K562 (cell line): ENCODE data around the gene CAPZB. TPM values are rescaled to one million over a fixed set of nuclear protein-coding genes. Genes with fewer than 3 reads are reported as not detected.

Source experiments
- ATAC-seq: fragments of 200-7000 bp; cut with Tn5 transposase; 3 replicates; pipeline ENCODE4 v1.9.1; 2020; ENCODE audit warnings: moderate library complexity
- BruUV-seq: library from RNA; stranded (reverse); fragments of 400-500 nt; replicated peaks from 2 replicates; lab custom pipeline; 2021; lab: Mats Ljungman, UMichigan
- CTCF ChIA-PET: fragments of 300-600 bp; formaldehyde crosslinking; extraction: SDS; loops from one replicate; lab custom pipeline; 2021; ENCODE audit warnings: low intra/inter-chr PET ratio; lab: Yijun Ruan, JAX
- POLR2A ChIA-PET: fragments of 300-600, 350-650 bp; sonication (Branson Sonifier 250); formaldehyde crosslinking; extraction: SDS; loops from one replicate; lab custom pipeline; 2021; ENCODE audit warnings: antibody characterized with exemption, inconsistent platforms; lab: Yijun Ruan, JAX
- DNase-seq, 4 experiments: peaks; one replicate each; pipeline versions ENCODE4 v3.0.0 to v3.0.0-alpha.2; 2011 to 2018; ENCODE audit warnings: low spot score in 3 of 4, mixed read lengths in 3 of 4; ENCODE audit errors: extremely low read depth in 1 of 4
- FAIRE-seq: peaks from 2 replicates; lab custom pipeline; 2011; peaks lifted over from hg19 to GRCh38; lab: Jason Lieb, UNC
- H2AFZ ChIP-seq: 2 replicates; pipeline ENCODE4 v1.6.0; 2011; ENCODE audit warnings: low read depth, low read length, control low read depth, inconsistent platforms
- H3K27ac ChIP-seq: fragments of 200-600 bp; 3 replicates; pipeline ENCODE4 v1.8.0; 2011; ENCODE audit warnings: low read depth, mild to moderate bottlenecking, control low read depth, inconsistent platforms, low read length, moderate library complexity, mixed read lengths; ENCODE audit errors: extremely low read depth
- H3K27me3 ChIP-seq, 2 experiments: fragments of 300-600 bp in 1 of 2; 2 replicates in 1 of 2; 3 replicates in 1 of 2; pipeline versions ENCODE4 v1.6.0 to v1.8.0; 2011; ENCODE audit warnings: inconsistent platforms in 2 of 2, low read length in 2 of 2, mild to moderate bottlenecking in 1 of 2, mixed read lengths in 1 of 2, moderate library complexity in 1 of 2; ENCODE audit not compliant: control insufficient read depth in 2 of 2, insufficient read depth in 2 of 2
- H3K36me3 ChIP-seq: fragments of 300-600 bp; 3 replicates; pipeline ENCODE4 v1.8.0; 2011; ENCODE audit warnings: mild to moderate bottlenecking, low read length, inconsistent platforms; ENCODE audit not compliant: control insufficient read depth, insufficient read depth
- H3K4me1 ChIP-seq, 2 experiments: fragments of 200-600 bp in 1 of 2; replicated peaks in 1 of 2; 2 replicates in 1 of 2; 3 replicates in 1 of 2; pipeline versions ENCODE4 v1.5.1 to v1.8.0; 2011; ENCODE audit warnings: inconsistent platforms in 2 of 2, low read length in 2 of 2, mild to moderate bottlenecking in 1 of 2, mixed read lengths in 1 of 2, moderate library complexity in 1 of 2; ENCODE audit not compliant: control insufficient read depth in 2 of 2, insufficient read depth in 2 of 2
- H3K4me2 ChIP-seq: 2 replicates; pipeline ENCODE4 v1.6.1; 2011; ENCODE audit warnings: low read length, control low read depth, inconsistent platforms, mixed read lengths; ENCODE audit not compliant: insufficient read depth
- H3K4me3 ChIP-seq: fragments of 200-600 bp; sonication (generic), shearing (Covaris generic); 2 replicates; pipeline ENCODE4 v1.5.1; 2016; ENCODE audit warnings: control low read depth, inconsistent platforms
- H3K79me2 ChIP-seq: fragments of 200-600 bp; 3 replicates; pipeline ENCODE4 v1.8.0; 2011; ENCODE audit warnings: low read length, inconsistent platforms; ENCODE audit not compliant: control insufficient read depth, insufficient read depth
- H3K9ac ChIP-seq, 2 experiments: 2 replicates each; pipeline versions ENCODE4 v1.6.0 to v1.6.1; 2011; ENCODE audit warnings: low read depth in 2 of 2, low read length in 2 of 2, control low read depth in 1 of 2, inconsistent platforms in 1 of 2, mild to moderate bottlenecking in 1 of 2, mixed read lengths in 1 of 2; ENCODE audit not compliant: insufficient read depth in 1 of 2
- H3K9me1 ChIP-seq: one replicate; pipeline ENCODE4 v1.6.0; 2011; ENCODE audit warnings: inconsistent platforms, mild to moderate bottlenecking, low read length, moderate library complexity; ENCODE audit not compliant: control insufficient read depth, insufficient read depth
- H3K9me3 ChIP-seq: replicated peaks from 2 replicates; pipeline ENCODE4 v1.5.1; 2011; ENCODE audit warnings: low read depth, low read length, inconsistent platforms; ENCODE audit not compliant: control insufficient read depth, insufficient read depth
- H4K20me1 ChIP-seq: replicated peaks from 2 replicates; pipeline ENCODE4 v1.6.1; 2011; ENCODE audit warnings: low read length, inconsistent platforms, mixed read lengths; ENCODE audit not compliant: control insufficient read depth, insufficient read depth
- NFE2 ChIP-seq: IDR thresholded peaks from 2 replicates; pipeline ENCODE4 v1.6.1; 2014; ENCODE audit warnings: antibody characterized with exemption, low read depth
- RBM17 ChIP-seq: fragments of 200-400 bp; formaldehyde crosslinking; IDR thresholded peaks from 2 replicates; pipeline ENCODE4 v1.6.1; 2017; ENCODE audit warnings: low read depth, mild to moderate bottlenecking, low read length, borderline replicate concordance
- WGBS: fragments of 100-300 bp; shearing (Covaris generic); methylation state at CpG from one replicate; pipeline ENCODE4 v1.1.6; 2016; ENCODE audit warnings: low coverage, mixed read lengths; ENCODE audit not compliant: insufficient coverage; ENCODE audit errors: missing lambda C conversion rate; 5-methylcytosine and 5-hydroxymethylcytosine counted together
- in situ Hi-C: fragments of 300-500 bp; cut with MboI; formaldehyde crosslinking; loops from 4 replicates; pipeline ENCODE4 v1.15.0; 2018; ENCODE audit warnings: inconsistent platforms, mixed read lengths
- intact Hi-C: fragments of 100-400 bp; cut with micrococcal nuclease; formaldehyde crosslinking; loops from 2 replicates; pipeline ENCODE4 v1.14.2; 2022
- polyA plus RNA-seq, 8 experiments: library from polyadenylated mRNA; depleted of rRNA in 4 of 8; stranded (reverse) in 5 of 8; unstranded in 3 of 8; fragments of >200 nt; fragmentation: Nextera tagmentation in 2 of 8; fragmentation: Illumina TruSeq in 1 of 8; extraction: Ambion mirVana in 2 of 8; extraction: Trizol in 1 of 8; gene quantifications; 2 replicates each; pipeline versions ENCODE4 v1.2.1 to v1.2.3, GENCODE V29; 2011 to 2014; ENCODE audit warnings: inconsistent platforms in 1 of 8, missing spikeins in 1 of 8
- total RNA-seq, 7 experiments: library from RNA; depleted of rRNA in 6 of 7; stranded (reverse); fragments of >200 nt in 6 of 7; fragmentation: Illumina TruSeq in 2 of 7; extraction: Trizol in 2 of 7; gene quantifications; 2 replicates each; pipeline versions ENCODE4 v1.2.1 to v1.2.3, GENCODE V29; 2011 to 2021; ENCODE audit warnings: low replicate concordance in 1 of 7
- TF ChIP-seq, protein P1 (sequence below): fragments of 150-350 bp; conservative IDR thresholded peaks from 2 replicates; pipeline ENCODE4 v1.6.1; 2014; ENCODE audit warnings: low read length

Gene CAPZB
- total and polyA plus RNA-seq, 9 of the 15 experiments (the other 6 are each of a cell fraction or from before 2014, with no cell fraction given): 57.6 to 297 (median 125) TPM

DNA sequence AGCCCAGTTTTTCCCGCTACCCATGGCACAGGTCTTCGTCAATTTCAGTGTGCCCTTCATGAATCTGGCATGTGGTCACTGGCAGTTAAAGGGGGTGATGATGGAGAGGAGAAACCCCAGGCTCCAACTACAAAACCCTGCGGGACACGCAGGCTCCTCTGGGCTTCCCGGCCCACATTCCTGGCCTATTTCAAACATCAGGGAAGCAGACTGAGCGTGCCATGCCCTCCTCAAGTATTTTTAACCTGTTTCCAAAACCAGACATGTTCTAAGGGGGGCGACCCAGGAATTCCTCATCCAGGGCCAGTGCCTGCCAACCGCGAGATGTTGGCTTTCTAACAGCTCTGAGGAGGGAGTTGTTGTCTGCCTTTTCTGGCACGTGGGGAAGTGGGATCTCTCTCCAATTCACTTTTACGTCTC is 85.1 kb downstream of the CAPZB start:
- H3K4me3 ChIP-seq: no peak overlapping the region
- ChIA-PET CTCF (no interaction called here), POLR2A (interaction anchor here (1.5 kb wide), 1 partner anchor 9 kb away, joined by 4 read pairs; no protein-coding TSS in a partner anchor)
- ATAC-seq (no peak), DNase-seq (no peak), FAIRE-seq (no peak)
- H4K20me1 ChIP-seq: peaks cover 33% of the 10 kb centered on the region
- peaks cover 3% of the 10 kb centered on the region for H3K9me1 ChIP-seq
- no peak overlapping the region for H3K27ac ChIP-seq
- BruUV-seq: no TSS peak
- peaks cover 14% of the 10 kb centered on the region; the same call in 2 of the 3 replicates for H3K79me2 ChIP-seq
- H3K9ac ChIP-seq: no peak overlapping the region
- 83% methylated on average over 11 of the region's 11 CpGs for WGBS
- no peaks in the 10 kb centered on the region for H3K36me3 ChIP-seq
- no peak overlapping the region for H3K4me2 ChIP-seq
- H3K4me1 ChIP-seq: peaks cover 0 to 15% of the 10 kb centered on the region in 2 experiments; a peak in 2 of 5 replicates
- H2AFZ ChIP-seq: no peak overlapping the region
- intact Hi-C loops (no loop called here), in situ Hi-C loops (no loop called here)
- TF ChIP-seq, protein P1, sequence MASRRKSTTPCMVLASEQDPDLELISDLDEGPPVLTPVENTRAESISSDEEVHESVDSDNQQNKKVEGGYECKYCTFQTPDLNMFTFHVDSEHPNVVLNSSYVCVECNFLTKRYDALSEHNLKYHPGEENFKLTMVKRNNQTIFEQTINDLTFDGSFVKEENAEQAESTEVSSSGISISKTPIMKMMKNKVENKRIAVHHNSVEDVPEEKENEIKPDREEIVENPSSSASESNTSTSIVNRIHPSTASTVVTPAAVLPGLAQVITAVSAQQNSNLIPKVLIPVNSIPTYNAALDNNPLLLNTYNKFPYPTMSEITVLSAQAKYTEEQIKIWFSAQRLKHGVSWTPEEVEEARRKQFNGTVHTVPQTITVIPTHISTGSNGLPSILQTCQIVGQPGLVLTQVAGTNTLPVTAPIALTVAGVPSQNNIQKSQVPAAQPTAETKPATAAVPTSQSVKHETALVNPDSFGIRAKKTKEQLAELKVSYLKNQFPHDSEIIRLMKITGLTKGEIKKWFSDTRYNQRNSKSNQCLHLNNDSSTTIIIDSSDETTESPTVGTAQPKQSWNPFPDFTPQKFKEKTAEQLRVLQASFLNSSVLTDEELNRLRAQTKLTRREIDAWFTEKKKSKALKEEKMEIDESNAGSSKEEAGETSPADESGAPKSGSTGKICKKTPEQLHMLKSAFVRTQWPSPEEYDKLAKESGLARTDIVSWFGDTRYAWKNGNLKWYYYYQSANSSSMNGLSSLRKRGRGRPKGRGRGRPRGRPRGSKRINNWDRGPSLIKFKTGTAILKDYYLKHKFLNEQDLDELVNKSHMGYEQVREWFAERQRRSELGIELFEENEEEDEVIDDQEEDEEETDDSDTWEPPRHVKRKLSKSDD: no peak
- TF ChIP-seq RBM17 (no peak), NFE2 (no peak)
- H3K27me3 ChIP-seq: no peaks in the 10 kb centered on the region
- H3K9me3 ChIP-seq: no peaks in the 10 kb centered on the region
